ENCODE results near the gene ZNF621. TPM values are rescaled to one million over a fixed set of nuclear protein-coding genes. Genes with fewer than 3 reads are reported as not detected.

ZNF621 gene
- total RNA-seq, 5 donors from 2014 or later (not counting 1 experiment from before 2014, with no cell fraction given): 16.6 to 25.2 (median 22.2) TPM

DNA sequence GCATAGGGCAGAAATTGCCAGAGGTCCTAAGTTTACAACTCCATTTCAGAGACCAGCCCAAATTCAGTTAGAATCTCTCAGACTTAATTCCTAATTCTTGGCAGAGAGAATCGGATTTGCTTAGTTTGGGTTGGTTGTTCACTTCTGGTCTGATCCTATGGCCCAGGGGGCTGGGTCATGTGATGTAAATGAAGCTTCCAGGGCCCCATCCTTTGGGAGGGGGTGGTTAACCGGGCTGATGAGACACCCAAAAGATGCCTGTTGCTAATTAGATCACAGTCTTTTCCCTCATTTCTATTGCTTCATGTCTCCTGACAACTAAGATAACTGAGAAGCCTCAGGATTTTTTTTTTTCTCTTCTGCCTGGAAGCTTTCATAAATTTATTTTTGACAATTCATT, 30.1 kb upstream of the ZNF621 start:
- 83% methylated on average over 1 of the region's 2 CpGs for WGBS (ENCODE audit: insufficient coverage)
- H3K27ac Mint-ChIP-seq: no peak overlapping the region
- H3K27me3 ChIP-seq (replicated peaks in 1 of 2; ENCODE audit: control insufficient read depth in 2 of 2, extremely low read depth in 1 of 2, insufficient read depth in 2 of 2, low read length in 1 of 2): no peaks in the 10 kb centered on the region
- no peak overlapping the region for H3K27ac ChIP-seq (ENCODE audit: low read length)
- H3K4me1 Mint-ChIP-seq: no peaks in the 10 kb centered on the region
- H3K27me3 Mint-ChIP-seq: no peaks in the 10 kb centered on the region
- CTCF ChIA-PET: no interaction called here
- peaks cover 0 to 4% (median 0%) of the 10 kb centered on the region in 3 donors for H3K9me3 Mint-ChIP-seq
- no peak for ATAC-seq (replicated peaks in 1 of 4)
- no peak overlapping the region for H3K4me3 Mint-ChIP-seq
- H3K4me3 ChIP-seq (ENCODE audit: control insufficient read depth in 1 of 2, extremely low read depth in 1 of 2, low read length in 1 of 2): no peak overlapping the region
- no peak for DNase-seq
- H3K36me3 Mint-ChIP-seq: peaks cover 8% of the 10 kb centered on the region
- POLR2A ChIA-PET: no interaction called here
- no peaks in the 10 kb centered on the region for H3K36me3 ChIP-seq (ENCODE audit: control insufficient read depth in 2 of 2, extremely low read depth in 1 of 2, insufficient read depth in 1 of 2, low read length in 1 of 2)
- no peaks in the 10 kb centered on the region for H3K9me3 ChIP-seq
- no peaks in the 10 kb centered on the region for H3K4me1 ChIP-seq (ENCODE audit: control insufficient read depth in 1 of 2, extremely low read depth in 1 of 2, insufficient read depth in 2 of 2, low read length in 2 of 2)

DNA sequence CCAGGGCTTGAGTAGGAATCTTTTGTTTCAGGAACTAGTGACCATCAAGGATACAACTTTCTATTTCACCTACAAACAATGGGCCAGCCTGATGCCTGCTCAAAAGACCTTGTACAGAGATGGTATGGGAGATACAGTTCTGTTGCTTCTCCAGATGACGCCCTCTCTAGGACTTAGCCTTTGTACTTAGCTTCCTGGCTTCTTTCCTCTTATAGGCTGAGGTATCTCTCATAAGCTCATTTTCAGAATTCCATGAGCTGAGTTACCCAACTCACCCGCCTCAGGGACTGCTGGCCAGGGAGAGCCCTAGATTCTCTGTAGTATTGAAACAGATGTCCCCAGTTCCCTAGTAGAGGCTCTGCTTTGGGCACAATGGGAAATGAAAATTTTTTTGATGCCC, 27.5 kb upstream of the ZNF621 start:
- Histone ChIP-seq H3K36me3 (ENCODE audit: control insufficient read depth in 2 of 2, extremely low read depth in 1 of 2, insufficient read depth in 1 of 2, low read length in 1 of 2) (no peaks in the 10 kb centered on the region), H3K4me1 (ENCODE audit: control insufficient read depth in 1 of 2, extremely low read depth in 1 of 2, insufficient read depth in 2 of 2, low read length in 2 of 2) (no peaks in the 10 kb centered on the region), H3K27me3 (replicated peaks in 1 of 2; ENCODE audit: control insufficient read depth in 2 of 2, extremely low read depth in 1 of 2, insufficient read depth in 2 of 2, low read length in 1 of 2) (no peaks in the 10 kb centered on the region), H3K27ac (ENCODE audit: low read length) (no peak overlapping the region), H3K9me3 (no peaks in the 10 kb centered on the region), H3K4me3 (ENCODE audit: control insufficient read depth in 1 of 2, extremely low read depth in 1 of 2, low read length in 1 of 2) (no peak overlapping the region)
- WGBS (ENCODE audit: insufficient coverage): 100% methylated on average over 1 of the region's 2 CpGs
- no peak for ATAC-seq (replicated peaks in 1 of 4)
- CTCF ChIA-PET: no interaction called here
- Mint-ChIP-seq H3K4me3 (no peak overlapping the region), H3K9me3 (no peaks in the 10 kb centered on the region), H3K27ac (no peak overlapping the region), H3K27me3 (no peaks in the 10 kb centered on the region), H3K36me3 (peaks cover 3% of the 10 kb centered on the region), H3K4me1 (no peaks in the 10 kb centered on the region)
- no peak for DNase-seq
- POLR2A ChIA-PET: interaction anchor here in 1 of 2 donors (0.6 kb wide), 1 partner anchor 53 kb away, joined by 3 read pairs; no protein-coding TSS in a partner anchor

DNA sequence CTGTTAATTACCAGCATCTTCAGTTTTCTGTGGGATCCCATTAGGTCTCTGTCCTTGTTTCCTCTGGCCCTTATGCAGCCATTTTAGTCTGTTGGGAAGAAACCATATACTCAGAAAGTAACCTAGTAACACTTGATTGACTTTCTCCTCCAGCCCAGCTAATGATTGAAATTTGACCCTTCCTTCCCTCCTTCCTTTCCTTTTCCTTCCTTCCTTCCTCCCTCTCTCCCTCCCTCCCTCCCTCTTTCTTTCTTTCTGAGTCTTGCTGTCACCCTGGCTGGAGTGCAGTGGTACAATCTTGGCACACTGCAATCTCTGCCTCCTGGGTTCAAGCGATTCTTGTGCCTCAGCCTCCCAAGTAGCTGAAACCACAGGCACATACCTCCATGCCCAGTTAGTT, 24.8 kb upstream of the ZNF621 start:
- Histone ChIP-seq H3K9me3 (no peaks in the 10 kb centered on the region), H3K27me3 (replicated peaks in 1 of 2; ENCODE audit: control insufficient read depth in 2 of 2, extremely low read depth in 1 of 2, insufficient read depth in 2 of 2, low read length in 1 of 2) (no peaks in the 10 kb centered on the region), H3K36me3 (ENCODE audit: control insufficient read depth in 2 of 2, extremely low read depth in 1 of 2, insufficient read depth in 1 of 2, low read length in 1 of 2) (no peaks in the 10 kb centered on the region), H3K4me3 (ENCODE audit: control insufficient read depth in 1 of 2, extremely low read depth in 1 of 2, low read length in 1 of 2) (no peak overlapping the region), H3K27ac (ENCODE audit: low read length) (no peak overlapping the region), H3K4me1 (ENCODE audit: control insufficient read depth in 1 of 2, extremely low read depth in 1 of 2, insufficient read depth in 2 of 2, low read length in 2 of 2) (no peaks in the 10 kb centered on the region)
- no peaks in the 10 kb centered on the region for H3K27me3 Mint-ChIP-seq
- no peak for DNase-seq
- ATAC-seq (replicated peaks in 1 of 4): no peak
- no CpG with 5 or more reads among the region's 1 CpG for WGBS (ENCODE audit: insufficient coverage)
- no peak overlapping the region for H3K27ac Mint-ChIP-seq
- no peak overlapping the region for H3K4me3 Mint-ChIP-seq
- ChIA-PET CTCF (interaction anchor here in 1 of 2 donors (0.5 kb wide), 1 partner anchor 1692 kb away, joined by 5 read pairs; no protein-coding TSS in a partner anchor), POLR2A (no interaction called here)
- H3K4me1 Mint-ChIP-seq: peaks cover 0 to 4% (median 0%) of the 10 kb centered on the region in 3 donors
- H3K9me3 Mint-ChIP-seq: no peaks in the 10 kb centered on the region
- H3K36me3 Mint-ChIP-seq: peaks cover 3% of the 10 kb centered on the region

DNA sequence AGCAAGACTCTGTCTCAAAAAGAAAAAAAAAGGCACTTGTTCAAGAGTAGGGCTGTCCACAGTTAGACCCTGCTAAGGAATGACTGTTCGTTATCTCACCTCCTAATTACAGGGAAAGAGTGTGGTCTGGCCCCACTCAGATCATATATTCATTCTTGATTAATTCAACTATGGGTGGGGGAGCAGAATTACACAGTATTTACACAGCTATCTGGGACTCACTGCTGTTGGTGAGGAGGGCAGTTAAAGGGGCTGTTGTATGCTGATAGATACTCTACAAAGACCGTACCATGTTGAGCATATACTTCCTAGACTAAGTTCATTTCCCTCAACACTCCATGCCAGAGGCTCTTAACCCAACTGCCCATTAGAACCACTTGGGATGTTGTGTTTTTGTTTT, 22.7 kb upstream of the ZNF621 start:
- CTCF ChIA-PET: interaction anchor here in 1 of 2 donors (0.6 kb wide), 1 partner anchor 1001 kb away, joined by 3 read pairs; no protein-coding TSS in a partner anchor
- no CpG with 5 or more reads among the region's 2 CpGs for WGBS (ENCODE audit: insufficient coverage)
- no peaks in the 10 kb centered on the region for H3K9me3 ChIP-seq
- Mint-ChIP-seq H3K4me3 (no peak overlapping the region), H3K27ac (no peak overlapping the region), H3K36me3 (peaks cover 3% of the 10 kb centered on the region), H3K27me3 (no peaks in the 10 kb centered on the region), H3K4me1 (peaks cover 15 to 19% (median 17%) of the 10 kb centered on the region in 3 donors), H3K9me3 (no peaks in the 10 kb centered on the region)
- no peak for DNase-seq
- POLR2A ChIA-PET: no interaction called here
- H3K4me1 ChIP-seq (ENCODE audit: control insufficient read depth in 1 of 2, extremely low read depth in 1 of 2, insufficient read depth in 2 of 2, low read length in 2 of 2): peaks cover 0 to 6% of the 10 kb centered on the region in 2 experiments
- no peak overlapping the region for H3K4me3 ChIP-seq (ENCODE audit: control insufficient read depth in 1 of 2, extremely low read depth in 1 of 2, low read length in 1 of 2)
- no peak overlapping the region for H3K27ac ChIP-seq (ENCODE audit: low read length)
- ATAC-seq (replicated peaks in 1 of 4): no peak
- no peaks in the 10 kb centered on the region for H3K36me3 ChIP-seq (ENCODE audit: control insufficient read depth in 2 of 2, extremely low read depth in 1 of 2, insufficient read depth in 1 of 2, low read length in 1 of 2)
- H3K27me3 ChIP-seq (replicated peaks in 1 of 2; ENCODE audit: control insufficient read depth in 2 of 2, extremely low read depth in 1 of 2, insufficient read depth in 2 of 2, low read length in 1 of 2): no peaks in the 10 kb centered on the region

DNA sequence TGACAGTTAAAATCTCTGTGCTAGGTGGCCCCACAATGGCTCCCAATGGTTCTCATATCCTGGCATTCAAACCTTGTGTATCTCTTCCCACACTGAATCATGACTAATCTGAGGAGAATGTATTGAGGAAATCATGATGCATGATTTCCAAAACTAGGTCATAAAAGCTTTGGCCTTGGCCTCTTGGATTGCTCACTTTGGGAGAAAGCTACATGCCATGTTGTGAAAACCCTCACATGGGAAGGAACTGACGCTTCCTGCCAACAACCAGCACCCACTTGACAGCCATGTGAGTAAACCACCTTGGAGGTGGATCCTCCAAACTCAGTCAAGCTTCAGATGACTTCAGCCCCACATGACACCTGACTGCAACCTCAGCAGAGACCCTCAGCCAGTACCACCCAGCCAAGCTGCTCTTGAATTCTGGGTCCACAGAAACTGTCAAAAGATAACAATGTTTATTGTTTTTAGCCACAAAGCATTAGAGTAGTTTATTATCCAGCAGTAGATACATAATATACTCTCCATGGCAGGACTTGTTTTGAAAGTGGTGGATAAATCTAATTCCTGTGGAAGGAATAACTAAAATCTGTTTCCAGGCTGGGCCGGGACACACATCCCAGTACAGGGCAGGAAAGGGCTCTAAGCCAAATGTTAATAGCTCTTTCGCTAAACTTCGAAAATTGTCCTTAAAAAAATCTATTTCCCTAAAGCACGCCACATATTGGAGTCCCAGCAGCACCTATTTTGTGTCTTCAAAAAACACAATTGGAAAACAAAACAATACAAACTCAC, 19.9 kb upstream of the ZNF621 start:
- ChIA-PET CTCF (interaction anchor here in 1 of 2 donors (1.1 kb wide), 1 partner anchor 25 kb away, joined by 3 read pairs; no protein-coding TSS in a partner anchor), POLR2A (interaction anchor here in 1 of 2 donors (0.6 kb wide), 1 partner anchor 29 kb away, joined by 5 read pairs; no protein-coding TSS in a partner anchor)
- H3K27ac Mint-ChIP-seq: peak overlapping the region in 1 of 2 donors; percentile 92
- DNase-seq: no peak
- H3K27me3 Mint-ChIP-seq: no peaks in the 10 kb centered on the region
- Histone ChIP-seq H3K4me3 (ENCODE audit: control insufficient read depth in 1 of 2, extremely low read depth in 1 of 2, low read length in 1 of 2) (no peak overlapping the region), H3K36me3 (ENCODE audit: control insufficient read depth in 2 of 2, extremely low read depth in 1 of 2, insufficient read depth in 1 of 2, low read length in 1 of 2) (no peaks in the 10 kb centered on the region), H3K4me1 (ENCODE audit: control insufficient read depth in 1 of 2, extremely low read depth in 1 of 2, insufficient read depth in 2 of 2, low read length in 2 of 2) (peaks cover 0 to 6% of the 10 kb centered on the region in 2 experiments), H3K27ac (ENCODE audit: low read length) (no peak overlapping the region), H3K27me3 (replicated peaks in 1 of 2; ENCODE audit: control insufficient read depth in 2 of 2, extremely low read depth in 1 of 2, insufficient read depth in 2 of 2, low read length in 1 of 2) (no peaks in the 10 kb centered on the region), H3K9me3 (no peaks in the 10 kb centered on the region)
- 100% methylated on average over 5 of the region's 5 CpGs for WGBS (ENCODE audit: insufficient coverage)
- H3K4me1 Mint-ChIP-seq: peaks cover 17 to 19% (median 17%) of the 10 kb centered on the region in 3 donors
- ATAC-seq (replicated peaks in 1 of 4): no peak
- H3K4me3 Mint-ChIP-seq: peak overlapping the region; percentile 84 to 94 (median 93)
- peaks cover 4% of the 10 kb centered on the region for H3K36me3 Mint-ChIP-seq
- H3K9me3 Mint-ChIP-seq: no peaks in the 10 kb centered on the region

DNA sequence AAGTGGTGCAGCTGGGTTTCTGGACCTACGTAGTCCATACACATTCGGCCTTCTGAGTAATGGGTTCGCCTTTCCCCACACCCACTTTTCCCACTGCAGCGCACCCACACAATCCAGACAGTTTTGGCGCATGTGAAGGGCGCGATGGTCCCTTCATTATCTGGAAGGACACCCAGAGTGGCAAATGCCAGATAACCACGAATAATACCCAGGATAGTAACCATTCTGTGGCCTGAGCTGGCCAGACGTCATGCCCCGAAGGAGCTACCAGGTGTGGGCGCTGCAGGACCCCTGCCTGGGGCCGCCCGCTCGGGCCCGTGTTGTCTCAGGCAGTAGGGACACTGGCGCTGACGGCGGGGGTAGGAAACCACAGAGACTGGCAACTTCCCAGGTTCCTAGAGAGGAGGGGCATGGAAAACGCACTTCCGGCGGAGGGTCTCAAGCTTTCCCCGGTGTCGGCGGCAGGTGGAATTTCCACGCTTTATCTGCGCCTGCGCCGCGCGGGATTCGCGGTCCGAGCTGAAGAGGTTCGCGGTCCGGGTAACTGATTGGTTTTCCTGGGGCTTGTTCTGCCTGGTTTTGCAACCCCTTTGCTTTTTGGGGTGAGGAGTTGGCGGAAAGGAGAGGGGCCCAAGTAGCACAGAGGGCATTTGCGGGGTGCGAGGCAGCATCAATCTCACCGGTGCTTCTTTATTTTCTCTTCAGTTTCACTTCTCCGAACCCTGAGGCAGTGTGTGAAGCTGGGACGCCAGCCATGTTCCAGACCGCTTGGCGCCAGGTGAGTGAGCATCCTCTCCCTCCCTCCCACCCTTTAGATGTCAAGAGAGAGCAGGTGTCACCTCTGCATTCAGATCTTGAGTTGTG, 18.9 kb upstream of the ZNF621 start, which contains the start of gene ZNF620:
TSS of gene ZNF620 (plus strand) at position 441 of the 864 bp plus-strand sequence. CDS start at position 755, 314 bp downstream.
- H3K27me3 Mint-ChIP-seq: no peaks in the 10 kb centered on the region
- peak within 1 kb of the TSS; percentile 66 to 92 for H3K27ac Mint-ChIP-seq
- peaks cover 17 to 19% (median 17%) of the 10 kb centered on the region in 3 donors for H3K4me1 Mint-ChIP-seq
- peak; percentile 77 to 85 (median 80) for ATAC-seq (replicated peaks in 1 of 4)
- Histone ChIP-seq H3K9me3 (no peaks in the 10 kb centered on the region), H3K27ac (ENCODE audit: low read length) (peak within 1 kb of the TSS; percentile 38), H3K4me1 (ENCODE audit: control insufficient read depth in 1 of 2, extremely low read depth in 1 of 2, insufficient read depth in 2 of 2, low read length in 2 of 2) (peaks cover 0 to 6% of the 10 kb centered on the region in 2 experiments), H3K27me3 (replicated peaks in 1 of 2; ENCODE audit: control insufficient read depth in 2 of 2, extremely low read depth in 1 of 2, insufficient read depth in 2 of 2, low read length in 1 of 2) (no peaks in the 10 kb centered on the region), H3K36me3 (ENCODE audit: control insufficient read depth in 2 of 2, extremely low read depth in 1 of 2, insufficient read depth in 1 of 2, low read length in 1 of 2) (no peaks in the 10 kb centered on the region), H3K4me3 (ENCODE audit: control insufficient read depth in 1 of 2, extremely low read depth in 1 of 2, low read length in 1 of 2) (peak within 1 kb of the TSS; percentile 86 to 91)
- WGBS (ENCODE audit: insufficient coverage): 15% methylated on average over 37 of the region's 44 CpGs
- ChIA-PET POLR2A (interaction anchor here in 1 of 2 donors (0.6 to 1.5 kb wide), 3 partner anchors 31 to 1576 kb away, joined by 3 to 4 read pairs (median 3); partner anchors contain the start of gene RPL14), CTCF (interaction anchor here in 1 of 2 donors (0.8 to 1.1 kb wide), 2 partner anchors 26 to 53 kb away, joined by 3 to 4 read pairs; no protein-coding TSS in a partner anchor)
- peak in 32 of 35 experiments; percentile 2 to 60 (median 16) for DNase-seq
- H3K4me3 Mint-ChIP-seq: peak within 1 kb of the TSS; percentile 84 to 94 (median 93)
- peaks cover 11% of the 10 kb centered on the region for H3K36me3 Mint-ChIP-seq
- no peaks in the 10 kb centered on the region for H3K9me3 Mint-ChIP-seq
